ENCODE results near the gene PFN3. TPM values are rescaled to one million over a fixed set of nuclear protein-coding genes. Genes with fewer than 3 reads are reported as not detected.
A peak's percentile ranks its signal among the peaks of the same experiment; 100 is the strongest.
"Not testable (repeated sequence)": the region's sequence is repeated elsewhere in the genome, so short reads cannot be mapped to it uniquely, and the experiment has no call there.

PFN3 gene
- total and polyA plus RNA-seq, 7 donors: not detected

DNA sequence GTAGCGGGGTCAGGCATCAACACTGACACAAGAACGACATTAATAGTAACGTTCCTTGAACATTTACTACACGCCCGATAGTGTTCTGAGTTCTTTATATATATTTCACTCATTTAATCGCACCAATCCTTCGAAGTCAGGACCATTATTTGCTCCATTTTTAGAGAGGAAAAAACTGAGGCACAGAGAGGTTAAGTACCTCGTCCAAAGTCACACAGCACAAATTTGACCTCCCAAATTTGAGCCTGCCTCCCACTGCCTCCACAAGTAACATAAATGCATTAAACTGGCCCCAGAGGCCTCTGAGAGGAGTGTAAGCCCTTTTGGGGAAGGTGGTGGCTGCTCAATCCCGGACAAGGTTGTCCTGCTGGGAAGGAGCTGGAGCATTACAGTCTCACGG is 36.9 kb downstream of the PFN3 start:
- DNase-seq: no peak
- intact Hi-C loops (cut with DNase I): no loop called here
- Histone ChIP-seq H3K36me3 (no peaks in the 10 kb centered on the region), H3K27me3 (peaks cover 0 to 6% (median 0%) of the 10 kb centered on the region in 3 donors), H3K4me1 (peaks cover 0 to 47% (median 38%) of the 10 kb centered on the region in 4 donors), H3K4me3 (peak overlapping the region; percentile 19 to 52 (median 45)), H3K9me3 (no peaks in the 10 kb centered on the region), H3K27ac (peak overlapping the region in 1 of 4 donors; percentile 54)
- WGBS, 2 donors: 24 to 58% methylated on average over 10 of the region's 10 CpGs
- TF ChIP-seq, protein P1, sequence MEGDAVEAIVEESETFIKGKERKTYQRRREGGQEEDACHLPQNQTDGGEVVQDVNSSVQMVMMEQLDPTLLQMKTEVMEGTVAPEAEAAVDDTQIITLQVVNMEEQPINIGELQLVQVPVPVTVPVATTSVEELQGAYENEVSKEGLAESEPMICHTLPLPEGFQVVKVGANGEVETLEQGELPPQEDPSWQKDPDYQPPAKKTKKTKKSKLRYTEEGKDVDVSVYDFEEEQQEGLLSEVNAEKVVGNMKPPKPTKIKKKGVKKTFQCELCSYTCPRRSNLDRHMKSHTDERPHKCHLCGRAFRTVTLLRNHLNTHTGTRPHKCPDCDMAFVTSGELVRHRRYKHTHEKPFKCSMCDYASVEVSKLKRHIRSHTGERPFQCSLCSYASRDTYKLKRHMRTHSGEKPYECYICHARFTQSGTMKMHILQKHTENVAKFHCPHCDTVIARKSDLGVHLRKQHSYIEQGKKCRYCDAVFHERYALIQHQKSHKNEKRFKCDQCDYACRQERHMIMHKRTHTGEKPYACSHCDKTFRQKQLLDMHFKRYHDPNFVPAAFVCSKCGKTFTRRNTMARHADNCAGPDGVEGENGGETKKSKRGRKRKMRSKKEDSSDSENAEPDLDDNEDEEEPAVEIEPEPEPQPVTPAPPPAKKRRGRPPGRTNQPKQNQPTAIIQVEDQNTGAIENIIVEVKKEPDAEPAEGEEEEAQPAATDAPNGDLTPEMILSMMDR (IDR thresholded peaks at IDR 0.05): no peak
- TF ChIP-seq EP300 (IDR thresholded peaks at IDR 0.05) (no peak), POLR2A (IDR thresholded peaks at IDR 0.05) (no peak), POLR2AphosphoS5 (IDR thresholded peaks at IDR 0.05) (no peak)

DNA sequence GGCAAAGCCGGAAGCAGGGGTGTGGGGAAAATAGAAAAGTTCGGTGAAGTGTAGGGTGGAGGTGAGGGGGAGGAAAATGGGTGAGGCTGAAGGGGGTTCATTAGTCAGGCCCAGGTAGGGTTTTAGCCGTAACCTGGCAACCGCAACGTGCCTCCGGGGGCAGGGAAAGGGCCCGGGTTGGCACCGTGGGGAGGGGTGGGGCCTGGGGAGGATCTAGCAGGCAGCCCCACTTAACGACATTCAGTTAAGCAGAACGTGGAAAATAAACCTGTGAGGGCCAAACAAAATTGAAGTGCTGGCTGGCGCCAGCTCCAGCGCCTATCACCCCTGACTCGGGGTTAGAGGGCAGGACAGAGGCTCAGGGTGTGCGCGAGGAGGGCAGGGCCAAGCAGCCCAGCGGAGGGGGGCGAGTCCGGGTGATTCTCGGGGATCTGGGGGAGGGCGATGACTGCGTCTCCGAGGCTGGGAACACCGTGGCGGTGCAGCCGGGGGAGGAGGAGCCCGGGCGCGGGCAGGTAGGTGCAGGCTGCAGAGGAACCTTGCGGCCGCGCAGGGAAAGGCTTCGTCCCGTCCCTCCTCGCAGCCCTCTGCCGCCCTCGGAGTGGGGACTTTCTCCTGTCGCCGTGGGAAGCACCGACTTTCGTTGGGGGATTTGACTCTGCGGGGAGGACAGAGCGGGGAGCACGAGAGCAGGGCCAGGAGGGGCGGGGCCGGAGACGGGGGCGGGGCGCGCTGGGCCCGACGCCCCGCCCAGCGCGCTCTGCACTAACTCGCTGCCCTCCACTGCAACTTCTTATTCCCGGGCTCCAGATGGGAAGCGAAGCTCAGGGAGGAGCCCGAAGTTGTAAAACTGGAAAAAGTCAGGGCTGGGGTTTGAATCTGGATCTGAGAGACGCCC is 37.6 kb downstream of the PFN3 start:
- Histone ChIP-seq H3K36me3 (no peaks in the 10 kb centered on the region), H3K27me3 (peaks cover 0 to 12% (median 0%) of the 10 kb centered on the region in 3 donors), H3K4me3 (peak overlapping the region; percentile 19 to 52 (median 45)), H3K4me1 (peaks cover 0 to 44% (median 35%) of the 10 kb centered on the region in 4 donors), H3K9me3 (no peaks in the 10 kb centered on the region), H3K27ac (peak overlapping the region in 3 of 4 donors; percentile 10 to 54 (median 11))
- 3 to 7% methylated on average over 59 of the region's 59 CpGs for WGBS, 2 donors
- DNase-seq: peak; percentile 69
- TF ChIP-seq EP300 (IDR thresholded peaks at IDR 0.05) (no peak), POLR2A (IDR thresholded peaks at IDR 0.05) (no peak), POLR2AphosphoS5 (IDR thresholded peaks at IDR 0.05) (no peak)
- TF ChIP-seq, protein P1 (IDR thresholded peaks at IDR 0.05): no peak
- intact Hi-C loops (cut with DNase I): no loop called here

DNA sequence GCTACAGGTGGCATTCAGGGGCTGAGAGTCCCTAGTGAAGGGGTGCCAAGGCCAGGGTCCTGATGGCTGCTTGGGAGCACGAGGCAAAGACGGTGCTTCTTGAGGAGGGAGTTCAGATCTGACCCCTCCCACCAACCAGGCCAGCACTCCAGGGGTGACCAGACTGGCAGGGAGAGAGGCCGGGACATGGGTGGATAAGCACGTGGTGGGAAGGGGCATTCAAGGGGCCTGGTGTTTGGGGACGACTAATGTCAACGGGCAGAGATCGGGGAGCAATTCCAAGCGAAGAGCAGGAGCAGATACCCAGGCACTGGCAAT is 38.2 kb downstream of the PFN3 start:
- WGBS, 2 donors: 60 to 74% methylated on average over 8 of the region's 8 CpGs
- H3K4me3 ChIP-seq: no peak overlapping the region
- no peaks in the 10 kb centered on the region for H3K9me3 ChIP-seq
- H3K36me3 ChIP-seq: no peaks in the 10 kb centered on the region
- intact Hi-C loops (cut with DNase I): no loop called here
- no peak overlapping the region for H3K27ac ChIP-seq
- no peak for DNase-seq
- H3K4me1 ChIP-seq: peaks cover 0 to 37% (median 30%) of the 10 kb centered on the region in 4 donors
- H3K27me3 ChIP-seq: peaks cover 0 to 12% (median 0%) of the 10 kb centered on the region in 3 donors
- TF ChIP-seq POLR2AphosphoS5 (IDR thresholded peaks at IDR 0.05) (no peak), POLR2A (IDR thresholded peaks at IDR 0.05) (no peak), EP300 (IDR thresholded peaks at IDR 0.05) (no peak)
- TF ChIP-seq, protein P1 (IDR thresholded peaks at IDR 0.05): no peak

DNA sequence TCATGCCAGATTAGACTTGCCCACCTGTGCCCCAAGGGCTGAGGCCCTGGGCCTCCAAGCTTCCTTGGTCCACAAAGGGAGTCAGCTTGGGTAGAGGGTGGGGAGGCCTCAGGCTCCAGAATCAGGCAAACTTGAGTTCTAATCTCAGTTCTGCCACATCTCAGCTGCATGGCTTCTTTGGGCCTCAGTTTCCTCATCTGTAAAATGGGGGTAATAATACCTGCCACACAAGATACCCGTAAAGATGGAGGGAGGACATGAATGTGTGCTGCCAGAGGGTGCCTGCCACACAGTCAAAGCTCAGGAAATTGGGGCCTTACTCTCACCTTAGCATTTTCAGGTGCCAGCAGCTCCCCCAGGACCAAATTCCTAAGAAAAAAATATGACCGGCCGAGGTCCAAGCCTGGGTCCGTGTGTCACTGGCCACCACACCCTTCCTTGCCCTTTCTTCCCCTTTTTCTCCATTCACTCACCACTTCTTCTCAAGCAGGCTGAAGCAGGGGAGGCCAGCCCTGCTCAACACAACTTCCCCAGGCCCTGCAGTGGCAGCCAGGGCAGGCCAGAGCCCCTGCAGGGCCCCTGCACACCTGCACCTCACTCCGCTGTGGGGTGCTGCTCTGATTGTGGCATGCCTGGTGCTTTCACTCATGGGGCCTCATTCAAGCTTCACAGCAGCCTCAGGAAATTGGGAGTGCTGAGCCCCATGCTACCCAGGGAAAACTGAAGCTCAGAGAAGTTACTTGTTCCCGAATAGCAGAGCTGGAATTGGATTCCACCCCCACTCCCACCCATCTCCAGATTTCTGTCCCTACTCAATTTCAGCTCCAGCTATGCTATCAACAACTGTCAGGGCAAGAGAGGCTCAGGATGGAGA is 38.8 kb downstream of the PFN3 start:
- intact Hi-C loops (cut with DNase I): no loop called here
- Histone ChIP-seq H3K4me1 (peaks cover 0 to 32% (median 27%) of the 10 kb centered on the region in 4 donors), H3K9me3 (no peaks in the 10 kb centered on the region), H3K27me3 (peaks cover 0 to 12% (median 0%) of the 10 kb centered on the region in 3 donors), H3K36me3 (no peaks in the 10 kb centered on the region), H3K27ac (no peak overlapping the region), H3K4me3 (no peak overlapping the region)
- DNase-seq: no peak
- WGBS, 2 donors: 49 to 70% methylated on average over 6 of the region's 6 CpGs
- TF ChIP-seq POLR2A (IDR thresholded peaks at IDR 0.05) (no peak), POLR2AphosphoS5 (IDR thresholded peaks at IDR 0.05) (no peak), EP300 (IDR thresholded peaks at IDR 0.05) (no peak)
- TF ChIP-seq, protein P1 (IDR thresholded peaks at IDR 0.05): no peak

DNA sequence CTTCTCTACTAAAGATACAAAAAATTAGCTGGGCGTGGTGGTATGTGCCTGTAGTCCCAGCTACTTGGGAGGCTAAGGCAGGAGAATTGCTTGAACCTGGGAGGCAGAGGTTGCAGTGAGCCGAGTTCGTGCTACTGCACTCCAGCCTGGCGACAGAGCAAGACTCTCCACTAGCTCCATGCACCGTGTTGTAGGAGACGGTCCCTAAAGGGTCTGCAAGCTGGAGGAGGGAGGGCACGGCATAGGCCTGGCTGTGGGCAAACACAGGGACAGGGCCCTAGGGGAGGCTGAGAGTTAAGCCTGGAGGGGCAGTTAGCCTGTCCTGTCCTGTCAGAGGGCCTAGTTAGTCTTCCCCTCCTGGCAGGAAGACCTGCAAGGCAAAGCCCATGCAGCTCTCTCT is 39.7 kb downstream of the PFN3 start:
- whole genome bisulfite sequencing, 2 donors: 93 to 95% methylated on average over 7 of the region's 7 CpGs
- peaks cover 0 to 12% (median 0%) of the 10 kb centered on the region in 3 donors for H3K27me3 ChIP-seq
- intact Hi-C loops (cut with DNase I); DNase-seq; H3K36me3 ChIP-seq; H3K27ac ChIP-seq; H3K9me3 ChIP-seq; H3K4me3 ChIP-seq: not testable (repeated sequence)
- peaks cover 0 to 23% (median 18%) of the 10 kb centered on the region in 4 donors for H3K4me1 ChIP-seq

All from sigmoid colon (tissue), 7 donors.